ENCODE data around the gene SORT1.

Gene SORT1

GRCh38 chr1:109272021-109272799 lies 125.5 kb downstream of the SORT1 start:
- DNase-seq = no peak

GRCh38 chr1:109271458-109271857 lies 126.3 kb downstream of the SORT1 start:
- no peak for DNase-seq

GRCh38 chr1:109270623-109271317 lies 126.9 kb downstream of the SORT1 start:
- DNase-seq = no peak

- no peak for DNase-seq
Measured at GRCh38 chr1:109269981-109270622, 127.6 kb downstream of the SORT1 start.

- DNase-seq = no peak
Measured at GRCh38 chr1:109269212-109269980, 128.3 kb downstream of the SORT1 start.

GRCh38 chr1:109268431-109269211 lies 129.1 kb downstream of the SORT1 start:
- no peak for DNase-seq

GRCh38 chr1:109267743-109268300 lies 129.9 kb downstream of the SORT1 start:
- no peak for DNase-seq

GRCh38 chr1:109266965-109267364 lies 130.8 kb downstream of the SORT1 start:
- DNase-seq = no peak

GRCh38 chr1:109265741-109266330 lies 131.9 kb downstream of the SORT1 start:
- no peak for DNase-seq

- no peak for DNase-seq
Measured at GRCh38 chr1:109265016-109265415, 132.7 kb downstream of the SORT1 start.

- DNase-seq = no peak
Measured at GRCh38 chr1:109264379-109264755, 133.4 kb downstream of the SORT1 start.

- peak; percentile 88 for DNase-seq
Measured at GRCh38 chr1:109263597-109264378, 133.9 kb downstream of the SORT1 start.

GRCh38 chr1:109263234-109263596 lies 134.5 kb downstream of the SORT1 start:
- DNase-seq = no peak

GRCh38 chr1:109262231-109263055 lies 135.3 kb downstream of the SORT1 start:
- no peak for DNase-seq

GRCh38 chr1:109261578-109261977 lies 136.1 kb downstream of the SORT1 start:
- DNase-seq = no peak

- no peak for DNase-seq
Measured at GRCh38 chr1:109261006-109261405, 136.7 kb downstream of the SORT1 start.

- no peak for DNase-seq
Measured at GRCh38 chr1:109259674-109260557, 137.8 kb downstream of the SORT1 start.

Data from OCI-M1 (cell line).